Activated effector memory CD4-positive, alpha-beta T cell treated with Interleukin-2 at 50 U/mL for 16 hours (primary cell): Measurements from ENCODE around the gene CEP104.

Source experiments
- DNase-seq: peaks from one replicate; pipeline ENCODE4 v3.0.0-alpha.2; 2020

The CEP104 gene

DNA sequence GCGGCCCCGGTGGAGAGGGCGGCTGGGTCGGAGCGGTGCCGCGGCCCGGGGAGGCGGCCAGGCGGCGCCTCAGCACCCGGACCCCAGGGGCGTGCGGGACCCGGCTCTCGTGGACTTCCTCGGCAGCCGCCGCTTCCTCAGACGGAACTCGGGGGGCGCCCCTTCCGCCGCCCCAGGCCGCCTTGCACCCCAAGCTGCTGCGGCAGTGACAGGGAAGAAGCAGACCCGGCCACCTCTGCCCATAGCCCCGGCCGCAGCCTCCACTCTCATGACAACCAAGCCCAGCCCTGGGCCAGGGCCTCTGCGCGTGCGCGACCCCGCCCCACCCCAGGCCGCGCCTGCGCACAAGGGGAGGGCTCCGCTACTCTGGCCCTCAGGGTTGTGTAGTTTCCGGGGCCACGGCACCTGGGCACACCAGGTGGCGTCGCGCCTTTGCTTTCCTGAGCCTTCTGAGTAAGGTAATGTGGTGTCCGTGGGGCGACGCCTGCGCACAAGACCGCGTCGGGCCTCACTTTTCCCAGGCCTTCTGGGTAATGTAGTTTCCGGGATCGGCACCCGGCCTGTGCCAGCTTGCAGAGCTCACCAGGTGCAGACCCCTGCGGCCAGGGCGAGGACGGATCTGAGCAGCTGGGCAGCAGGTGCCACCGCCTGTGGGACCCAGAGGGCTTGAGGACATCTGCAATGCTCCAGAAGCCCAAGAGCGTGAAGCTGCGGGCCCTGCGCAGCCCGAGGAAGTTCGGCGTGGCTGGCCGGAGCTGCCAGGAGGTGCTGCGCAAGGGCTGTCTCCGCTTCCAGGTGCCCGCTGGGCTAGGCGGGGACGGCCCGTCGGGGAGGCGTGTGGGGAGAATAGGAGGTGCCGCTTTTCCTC is at the start of gene CEP104, which contains the start of gene DFFB:
Gene CEP104, minus strand, starts transcription at position 289 of the 868 bp plus-strand sequence. CDS start 4,804 bp downstream, outside the sequence.
Gene DFFB, plus strand, starts transcription at position 554 of the 868 bp plus-strand sequence. Its CDS starts 128 bp downstream, at position 682.
- DNase-seq: peak; percentile 98

DNA sequence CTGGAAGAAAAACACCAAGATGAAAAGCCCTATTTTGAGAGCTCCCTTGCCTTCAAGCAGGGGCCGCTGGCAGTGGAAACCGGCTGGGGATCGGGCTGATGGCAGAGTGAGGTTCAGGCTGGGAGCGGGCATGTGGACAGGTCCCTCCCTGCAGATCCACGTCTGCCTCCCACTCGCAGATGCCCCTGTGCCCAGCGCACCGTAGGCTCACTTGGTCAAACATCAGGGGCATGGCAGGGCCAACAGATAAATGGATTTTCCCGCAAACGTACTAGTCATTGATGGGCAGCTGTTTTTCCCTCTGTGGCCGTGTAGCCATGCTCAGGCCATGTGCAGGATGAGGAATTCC is 49.6 kb upstream of the CEP104 start:
- DNase-seq: no peak

DNA sequence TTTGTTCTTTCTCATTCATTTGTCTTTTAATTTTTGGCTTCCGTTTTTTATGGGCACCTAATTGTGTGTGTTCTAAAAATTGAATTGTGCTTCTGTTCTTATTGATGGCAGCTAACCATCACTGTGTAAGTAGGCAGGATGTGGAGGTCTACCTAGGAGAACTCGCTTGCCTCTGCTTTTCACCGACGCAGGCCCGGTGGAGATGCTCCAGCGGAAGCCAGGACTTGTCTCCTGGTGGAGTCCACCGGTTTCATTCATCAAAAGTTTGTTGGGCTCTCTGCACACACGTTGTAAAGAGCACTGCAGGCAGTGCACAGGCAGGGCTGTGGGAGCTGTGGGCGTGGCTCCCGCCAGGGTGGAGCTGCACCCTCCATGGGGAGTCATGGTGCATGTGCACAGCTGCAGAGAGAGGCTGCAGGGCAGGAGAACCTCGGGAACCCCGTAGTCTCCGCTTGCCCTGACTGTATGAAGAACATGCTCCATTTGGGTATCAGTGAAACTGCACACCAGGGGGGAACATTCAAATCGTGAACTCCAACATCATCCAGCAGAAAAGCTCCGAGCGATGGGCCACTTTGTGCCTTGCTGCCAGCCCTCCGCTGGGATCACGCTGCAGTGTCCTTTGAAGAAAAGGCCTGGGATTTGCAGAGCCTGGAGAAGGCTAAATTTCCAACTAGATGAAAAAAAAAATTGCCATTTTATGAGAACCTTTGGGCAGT is 49.1 kb upstream of the CEP104 start:
- DNase-seq: no peak

DNA sequence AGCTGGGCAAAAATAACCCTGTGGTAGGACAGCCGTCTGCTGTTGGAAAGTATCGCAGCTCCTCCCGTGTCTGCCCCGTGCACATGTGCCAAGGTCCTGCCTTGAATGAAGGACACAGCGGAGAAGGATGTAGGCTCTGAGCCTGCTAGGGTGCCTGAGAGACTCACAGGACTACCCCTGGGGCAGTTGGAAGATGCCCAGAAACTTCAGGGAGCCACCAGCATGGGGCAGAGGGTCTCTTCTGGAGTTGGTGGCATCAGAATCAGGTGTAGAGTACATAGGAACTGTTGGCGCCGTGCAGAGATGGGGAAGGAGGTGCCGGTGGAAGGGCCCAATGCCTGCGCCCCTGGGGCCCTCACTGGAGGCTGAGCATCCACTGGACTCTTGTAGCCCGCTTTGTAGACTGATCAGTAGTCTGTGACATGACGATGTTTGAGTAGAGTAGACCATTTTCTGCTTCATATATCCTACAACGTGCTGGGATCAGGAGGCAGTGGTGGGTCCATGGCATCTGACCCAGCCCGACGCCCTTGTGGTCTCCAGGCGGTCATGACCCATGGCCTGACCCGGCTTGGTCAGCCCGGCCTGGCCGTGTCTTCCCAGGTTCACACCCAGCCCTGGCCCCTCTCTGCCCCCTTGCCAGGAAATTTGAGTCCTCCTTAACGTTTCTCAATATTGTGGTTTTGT is 48.4 kb upstream of the CEP104 start:
- DNase-seq: no peak

DNA sequence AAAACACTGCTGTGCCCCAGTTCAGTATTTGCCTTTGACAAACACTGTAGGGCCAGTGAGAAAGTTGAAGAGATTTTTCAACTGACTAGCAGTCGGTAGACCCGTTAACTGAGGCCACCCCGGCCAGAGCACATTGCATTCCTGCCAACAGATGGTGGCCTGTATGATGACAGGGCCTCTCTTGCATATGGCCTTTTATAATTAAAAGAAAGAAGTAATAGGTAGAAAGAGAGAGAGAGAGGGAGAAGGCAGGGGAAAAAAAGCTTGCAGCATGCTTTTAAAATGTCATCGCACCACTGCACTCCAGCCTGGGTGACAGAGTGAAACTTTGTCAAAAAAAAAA is 47.8 kb upstream of the CEP104 start:
- DNase-seq: no peak

DNA sequence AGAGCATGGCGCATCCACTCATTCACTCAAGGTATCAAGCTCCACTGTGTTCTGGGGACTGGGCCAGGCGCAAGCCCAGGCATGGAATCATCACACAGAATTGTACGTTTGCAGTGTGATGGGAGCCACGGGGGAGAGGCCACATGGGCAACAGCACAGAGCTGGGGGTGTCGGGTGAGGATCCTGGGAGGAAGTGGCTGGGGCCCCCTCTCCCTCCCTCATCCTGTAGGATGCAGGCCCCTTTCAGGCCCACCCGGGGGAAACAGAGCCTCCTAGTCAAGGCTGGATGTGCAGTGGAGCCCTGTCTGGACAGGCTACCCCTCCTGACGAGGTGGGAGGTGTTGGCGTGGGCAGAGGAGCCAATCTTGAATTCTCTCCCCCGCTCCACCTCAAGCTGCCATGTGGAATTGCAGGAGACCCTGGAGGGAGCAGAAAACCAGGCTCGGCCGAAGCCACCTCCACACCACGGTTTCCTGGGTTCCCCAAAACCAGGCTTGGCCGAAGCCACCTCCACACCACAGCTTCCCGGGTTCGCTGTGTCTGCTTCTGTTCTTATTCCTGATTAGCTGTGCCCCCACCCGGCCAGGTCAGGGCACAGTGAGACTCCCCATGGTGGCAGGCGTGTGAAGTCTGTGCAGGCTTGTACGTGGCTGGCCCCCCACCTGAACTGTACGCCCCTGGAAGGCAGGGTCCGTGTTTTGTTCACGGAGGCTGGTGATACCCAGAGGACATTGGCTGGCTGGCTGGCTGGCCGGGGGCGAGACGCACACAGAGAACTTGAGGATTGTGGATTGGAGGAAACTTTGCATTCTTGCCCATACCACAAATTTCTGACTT is 47.2 kb upstream of the CEP104 start:
- DNase-seq: no peak

DNA sequence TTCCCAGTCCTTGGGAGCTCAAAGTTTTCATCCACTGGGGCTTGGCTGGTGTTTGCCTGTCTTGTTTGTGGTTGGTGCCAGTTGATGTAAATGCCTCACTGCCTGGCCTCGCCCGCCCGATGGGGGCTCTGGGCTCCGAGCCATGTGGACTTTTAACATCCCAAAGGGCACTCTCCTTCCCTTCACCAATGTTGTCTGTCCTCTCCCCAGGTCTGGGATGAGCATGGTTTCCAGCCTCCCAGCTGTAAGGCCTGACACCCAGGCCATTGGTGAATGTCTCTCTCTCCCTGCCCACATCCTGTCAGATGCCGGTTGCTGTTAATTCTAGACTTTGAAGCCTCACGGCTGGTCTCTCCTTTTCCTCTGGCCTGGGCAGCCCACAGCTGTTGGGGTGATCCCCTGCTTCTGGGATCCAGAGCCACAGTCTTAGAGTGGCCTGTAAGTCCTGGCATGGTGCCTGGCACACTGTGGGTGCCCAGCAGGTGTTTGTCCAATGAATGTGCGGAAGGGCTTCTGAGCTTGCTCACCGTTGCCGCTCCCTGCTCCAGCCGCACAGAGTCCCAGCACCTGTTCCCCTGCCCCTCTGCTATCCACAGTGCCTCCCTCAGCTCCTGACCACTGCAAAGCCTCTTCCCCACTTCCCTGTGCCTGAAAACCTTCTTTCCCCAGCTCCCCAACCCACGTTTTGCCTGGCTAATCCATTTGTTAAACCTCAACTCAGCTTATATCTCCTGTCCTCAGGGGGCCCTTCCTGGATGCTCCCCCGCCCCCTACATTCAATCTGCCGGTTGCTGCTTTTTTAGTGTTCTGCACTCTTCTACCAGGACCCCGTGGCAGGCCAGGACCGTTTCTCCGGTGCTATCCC is 46.4 kb upstream of the CEP104 start:
- no peak for DNase-seq

DNA sequence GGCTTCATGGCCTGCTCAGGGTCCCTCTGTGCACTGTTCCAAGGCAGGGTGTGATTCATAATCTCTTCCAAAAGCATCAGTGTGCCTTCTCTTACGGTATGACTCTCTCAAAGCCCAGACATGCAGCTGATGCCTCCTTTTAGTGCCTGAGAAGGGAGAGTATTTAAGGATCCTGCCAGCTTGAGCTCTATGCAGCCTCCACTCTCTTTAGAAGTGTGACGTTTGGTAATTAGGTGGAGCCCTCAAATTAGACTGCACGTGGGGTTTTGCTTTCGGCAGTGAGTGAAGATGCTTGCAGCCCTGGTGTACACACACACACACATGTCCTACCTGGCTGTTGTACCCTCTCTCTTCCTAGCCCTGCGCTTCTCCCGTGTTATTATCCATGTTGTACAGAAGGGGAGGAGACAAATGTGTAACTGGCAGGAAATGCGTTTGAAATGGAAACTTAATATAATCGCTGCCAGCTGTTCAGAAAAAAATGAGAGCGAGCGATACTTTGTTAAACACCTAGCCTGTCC is 45.6 kb upstream of the CEP104 start:
- DNase-seq: no peak

DNA sequence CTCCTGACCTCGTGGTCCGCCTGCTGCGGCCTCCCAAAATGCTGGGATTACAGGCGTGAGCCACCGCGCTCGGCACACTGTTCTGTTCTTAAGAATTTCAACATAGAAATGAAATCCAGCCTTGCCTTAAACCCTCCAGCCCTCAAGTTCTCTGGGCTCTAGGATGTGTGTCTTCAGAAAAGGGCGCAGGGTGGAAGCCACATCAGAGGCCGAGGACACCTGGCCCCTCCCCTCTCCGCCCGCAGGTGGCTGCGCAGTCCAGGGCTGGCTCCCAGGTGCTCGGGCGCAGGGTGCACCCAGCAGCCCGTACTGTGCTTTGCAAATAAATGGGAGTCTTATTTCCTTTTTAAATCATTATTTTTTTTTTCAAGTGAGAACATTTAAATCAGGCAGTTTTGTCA is 45.1 kb upstream of the CEP104 start:
- peak; percentile 26 for DNase-seq

DNA sequence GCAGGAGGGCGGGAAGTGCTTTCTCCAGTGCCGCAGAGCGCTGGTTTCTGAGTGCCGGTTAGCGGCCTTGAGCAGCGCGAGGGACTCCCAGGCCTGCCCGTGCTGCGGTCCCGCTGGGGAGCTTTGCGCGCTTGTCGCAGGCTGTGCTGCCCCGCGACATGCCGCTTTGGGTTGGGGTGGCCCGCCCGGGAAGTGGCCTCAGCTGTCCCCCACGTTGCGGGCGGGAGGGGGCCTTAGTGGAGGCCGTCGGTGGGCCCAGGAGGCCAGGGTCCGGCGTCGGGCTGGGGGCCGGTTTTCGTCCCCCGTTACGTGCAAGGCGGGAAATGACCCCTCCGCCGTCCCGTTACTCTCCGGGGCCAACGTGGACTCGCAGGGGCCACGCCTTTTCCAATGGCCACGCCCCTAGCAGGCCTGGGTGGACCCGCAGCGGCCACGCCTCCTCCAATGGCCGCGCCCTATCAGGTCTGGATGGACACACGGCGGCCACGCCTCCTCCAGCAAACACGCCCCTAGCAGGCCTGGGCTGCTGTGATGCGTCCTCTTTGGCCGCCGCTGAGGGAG is 44.0 kb upstream of the CEP104 start:
- DNase-seq: peak; percentile 75

DNA sequence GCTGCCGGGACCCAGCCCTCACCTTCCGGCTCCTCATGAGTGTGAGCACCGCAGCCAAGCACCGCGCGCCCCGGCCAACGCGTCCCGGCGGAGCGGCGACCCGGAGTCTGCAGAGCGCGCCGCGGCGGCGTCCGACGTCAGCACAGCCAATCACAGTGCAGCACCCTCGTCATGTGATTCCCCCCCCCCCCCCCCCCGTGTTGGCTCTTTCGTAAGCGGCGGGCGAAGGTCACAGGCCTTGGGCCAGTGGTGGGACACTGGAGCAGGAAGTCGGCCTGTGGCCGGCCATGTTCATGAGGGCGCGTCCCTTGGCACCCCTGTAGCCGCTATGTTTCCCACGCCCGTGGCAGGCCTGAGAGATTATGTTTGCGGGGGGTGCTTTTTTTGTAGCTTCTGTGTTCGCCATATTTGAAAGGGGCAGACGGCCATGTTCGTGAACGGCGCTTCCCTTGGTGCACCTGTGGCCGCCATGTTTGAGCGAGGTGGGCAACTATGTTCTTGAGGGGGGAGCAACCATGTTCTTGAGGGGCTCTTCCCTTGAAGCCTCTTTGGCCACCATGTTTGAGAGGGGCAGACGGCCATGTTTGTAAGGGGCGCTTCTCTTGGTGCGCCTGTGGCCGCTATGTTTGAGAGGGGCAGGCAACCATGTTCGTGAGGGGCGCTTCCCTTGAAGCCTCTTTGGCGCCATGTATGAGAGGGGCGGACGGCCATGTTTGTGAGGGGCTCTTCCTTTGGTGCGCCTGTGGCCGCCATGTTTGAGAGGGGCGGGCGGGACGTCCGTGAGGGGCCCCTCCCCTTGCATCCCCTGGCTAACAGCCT is 43.3 kb upstream of the CEP104 start, which contains the start of gene C1orf174:
Gene C1orf174, minus strand, starts transcription at position 123 of the 819 bp plus-strand sequence. Its CDS starts 86 bp downstream, at position 37.
- DNase-seq: peak; percentile 94

DNA sequence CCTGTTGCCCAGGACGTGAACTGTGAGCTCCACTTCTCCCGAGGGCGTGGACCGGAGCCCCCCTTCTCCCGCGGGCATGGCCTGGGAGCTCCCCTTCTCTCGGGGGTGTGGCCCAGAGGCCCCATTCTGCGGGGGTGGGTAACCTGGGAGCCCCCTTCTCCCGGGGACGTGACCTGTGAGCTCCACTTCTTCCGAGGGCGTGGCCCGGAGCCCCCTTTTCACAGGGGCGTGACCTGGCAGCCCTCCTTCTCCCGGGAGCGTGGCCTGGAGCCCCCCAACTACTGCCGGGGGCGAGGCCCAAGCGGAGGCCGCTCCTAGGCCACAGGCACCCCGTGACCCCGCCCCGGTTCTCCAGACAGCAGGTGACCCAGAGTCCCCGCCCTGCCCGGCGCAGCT is 42.7 kb upstream of the CEP104 start:
- no peak for DNase-seq

DNA sequence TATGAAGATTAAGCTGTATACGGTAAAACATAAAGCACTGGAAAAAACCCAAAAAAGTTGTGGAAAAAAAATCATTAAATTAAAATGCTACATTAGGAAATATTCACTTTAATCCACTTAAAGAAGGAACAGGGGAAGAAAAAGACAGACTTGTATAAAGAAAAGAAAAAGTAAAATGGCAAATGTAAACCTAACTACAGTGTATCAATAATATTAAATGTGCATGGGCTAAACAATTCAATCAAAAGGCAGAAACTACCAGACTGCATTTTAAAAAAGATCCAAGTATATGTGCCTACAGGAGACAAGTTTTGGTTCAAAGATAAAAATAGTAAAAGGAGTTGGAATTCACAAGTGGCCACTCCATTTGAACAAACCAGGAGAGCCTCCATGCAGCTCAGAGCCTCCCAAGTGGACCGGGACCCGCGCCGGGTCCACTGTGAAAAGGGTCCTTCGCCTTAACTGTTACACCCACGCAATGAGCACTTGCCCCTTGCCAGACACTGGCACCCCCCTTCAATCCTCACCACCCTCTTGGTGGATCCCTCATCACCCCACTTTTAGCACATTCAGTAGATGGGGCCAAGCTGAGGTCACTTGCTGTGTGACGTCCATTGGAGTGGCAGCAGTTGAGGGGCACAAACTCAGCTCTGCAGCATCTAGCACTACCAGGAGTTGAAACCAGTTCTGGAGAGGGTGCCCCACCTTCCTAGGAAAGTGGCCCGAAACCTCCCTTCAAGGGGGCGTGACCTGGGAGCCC is 42.2 kb upstream of the CEP104 start:
- no peak for DNase-seq

DNA sequence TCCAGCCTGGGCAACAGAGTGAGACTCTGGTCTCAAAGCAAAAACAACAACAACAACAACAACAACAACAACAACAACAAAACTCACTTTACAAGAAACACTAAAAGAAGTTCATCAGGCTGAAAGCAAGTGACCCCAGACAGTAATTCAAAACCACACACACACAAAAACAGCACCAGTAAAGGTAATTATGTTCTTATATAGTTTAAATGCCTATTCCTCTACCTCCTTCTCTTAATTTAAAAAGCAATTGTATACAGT is 41.4 kb upstream of the CEP104 start:
- DNase-seq: no peak

DNA sequence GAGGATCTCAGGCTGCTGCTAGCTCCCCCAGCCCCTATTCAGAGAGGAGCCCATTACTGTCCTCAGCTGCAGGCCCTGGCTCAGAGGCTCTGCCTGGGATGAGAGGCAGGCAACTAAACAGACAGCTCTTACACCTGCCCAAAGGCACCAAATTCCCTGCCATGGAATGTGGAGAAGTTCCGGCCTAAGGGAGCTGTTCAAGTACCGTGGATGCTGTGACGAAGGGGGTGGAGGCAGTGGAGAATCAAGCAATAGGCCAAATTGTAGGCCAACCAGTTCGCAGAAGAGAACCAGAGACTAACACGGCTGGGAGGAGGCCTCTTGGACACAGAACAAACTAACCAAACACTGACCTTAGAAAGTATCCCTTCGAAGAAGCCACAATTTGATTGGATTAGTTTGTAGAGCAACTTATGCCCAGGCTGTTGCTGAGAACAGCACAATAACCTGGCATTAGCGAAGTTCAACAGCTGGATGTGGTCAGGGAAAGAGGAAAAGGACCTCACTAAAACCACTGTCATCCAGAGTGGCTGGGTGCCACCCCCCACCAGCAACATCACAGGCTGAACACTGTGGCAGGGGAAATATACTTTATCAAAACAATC is 39.5 kb upstream of the CEP104 start:
- DNase-seq: no peak

DNA sequence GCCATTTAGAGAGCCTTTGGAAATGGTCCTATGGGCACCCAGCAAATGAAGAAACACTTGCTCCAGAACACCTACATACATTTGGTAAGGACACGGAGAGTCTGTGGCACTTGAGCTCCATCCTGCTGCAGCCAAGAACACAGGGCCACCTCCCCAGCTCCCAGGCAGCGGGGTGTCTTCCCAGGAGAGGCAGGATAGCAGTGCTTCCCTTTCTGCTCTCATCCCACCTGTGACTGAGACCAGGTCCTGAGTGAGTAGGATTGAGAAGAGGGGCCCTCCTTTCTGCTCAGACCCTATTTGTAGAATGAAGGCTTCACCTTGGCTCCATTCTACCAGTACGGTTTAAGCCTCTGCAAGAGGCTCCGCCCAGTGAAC is 38.9 kb upstream of the CEP104 start:
- DNase-seq: no peak

DNA sequence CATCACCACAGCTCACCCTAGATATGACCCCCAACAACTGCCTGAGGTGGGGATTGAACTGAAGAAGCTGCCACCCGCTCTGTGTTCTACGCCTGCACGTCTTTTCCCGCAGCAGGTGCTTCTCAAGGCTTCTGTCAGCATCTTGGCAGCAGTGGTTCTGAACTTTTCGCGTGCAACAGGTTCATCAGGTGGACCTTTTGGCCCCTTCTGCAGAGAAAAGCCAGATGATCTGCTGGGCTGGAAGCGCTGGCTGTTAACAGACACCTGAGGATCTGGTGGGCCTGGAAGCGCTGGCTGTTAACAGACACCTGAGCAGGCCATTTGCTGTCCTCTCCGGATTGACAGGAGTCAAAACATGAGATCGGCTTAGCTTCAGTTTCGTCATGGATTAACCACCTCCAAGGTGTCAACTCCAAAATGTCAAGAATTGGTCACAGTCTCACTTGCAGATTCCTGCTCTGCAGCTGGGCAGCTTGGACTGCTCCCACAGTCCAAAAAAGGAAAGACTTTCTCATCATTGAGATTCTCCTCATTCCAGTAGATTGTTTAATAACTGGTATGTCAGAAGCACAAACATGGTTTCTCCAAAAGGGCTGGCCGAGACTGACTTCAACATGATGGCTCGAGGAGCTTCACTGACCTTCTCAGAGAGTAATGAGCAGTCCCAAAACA is 38.4 kb upstream of the CEP104 start:
- no peak for DNase-seq

DNA sequence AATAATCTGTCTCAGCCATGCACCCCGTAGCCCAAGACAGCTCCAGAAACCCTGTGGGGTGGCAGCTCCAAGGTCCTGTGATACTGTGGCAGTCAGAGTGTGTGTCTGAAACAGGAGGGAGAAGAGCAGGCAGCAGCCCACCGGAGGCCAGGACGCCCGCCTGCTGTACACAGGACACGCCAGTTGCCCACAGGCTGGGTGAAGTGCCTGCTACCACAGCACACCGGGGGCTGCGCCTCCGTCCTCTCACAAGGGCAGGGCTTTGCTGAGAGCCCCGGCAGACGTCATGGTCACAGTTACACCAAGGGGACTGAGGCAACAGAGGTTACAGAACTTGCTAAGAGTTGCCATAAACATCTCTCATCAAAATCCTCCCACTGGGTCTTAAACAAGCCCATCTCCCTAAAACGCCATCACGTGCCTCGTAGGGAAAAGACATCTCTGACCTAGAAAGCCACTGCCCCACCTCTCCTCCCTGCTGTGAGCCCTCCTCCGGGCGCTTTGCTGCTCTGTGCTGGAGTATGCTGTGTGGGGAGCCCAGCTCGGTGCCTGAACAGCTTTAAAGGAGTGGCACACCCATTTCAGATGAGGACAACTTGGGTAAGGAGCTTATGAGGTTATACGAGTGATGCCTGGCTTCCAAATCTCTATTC is 37.7 kb upstream of the CEP104 start:
- no peak for DNase-seq
